ENCODE measurements around the gene TCOF1. TPM values are rescaled to one million over a fixed set of nuclear protein-coding genes. Genes with fewer than 3 reads are reported as not detected.

TCOF1 gene
- total and polyA plus RNA-seq, 2 of the 8 experiments (the other 6 are each of a cell fraction or from before 2014, with no cell fraction given) = 35.9 to 170 TPM

DNA sequence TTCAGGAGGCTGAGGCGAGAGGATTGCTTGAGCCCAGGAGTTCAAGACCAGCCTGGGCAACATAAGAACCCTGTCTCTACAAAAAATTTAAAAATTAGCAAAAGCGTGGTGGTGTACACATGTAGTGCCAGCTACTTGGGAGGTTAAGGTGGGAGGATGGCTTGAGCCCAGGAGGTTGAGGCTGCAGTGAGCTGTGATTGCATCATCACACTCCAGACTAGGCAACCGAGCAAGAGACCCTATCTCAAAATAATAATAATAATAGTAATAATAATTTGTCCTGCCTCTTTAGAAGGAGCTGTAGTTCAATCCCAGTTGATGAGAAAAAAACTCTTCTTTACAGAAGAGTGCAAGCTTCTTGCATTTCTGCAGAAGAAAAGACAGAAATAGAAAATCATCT, 65.3 kb downstream of the TCOF1 start:
- H4K5ac ChIP-seq (ENCODE audit: insufficient read length, low read depth, low read length) = no peak overlapping the region
- H3K4ac ChIP-seq (replicated peaks; ENCODE audit: insufficient read length, low read depth, low read length) = no peak overlapping the region
- no peak for DNase-seq (ENCODE audit: low read depth in 1 of 2, low spot score in 2 of 2)
- no peaks in the 10 kb centered on the region for H3K79me2 ChIP-seq (ENCODE audit: control insufficient read depth in 1 of 2, insufficient read depth in 2 of 2, low read length in 2 of 2)
- no peak overlapping the region for H3K14ac ChIP-seq (ENCODE audit: insufficient read length)
- no peak overlapping the region for H2BK15ac ChIP-seq (ENCODE audit: low read length)
- H3K27me3 ChIP-seq (replicated peaks in 1 of 4; ENCODE audit: control insufficient read depth in 3 of 4, extremely low read depth in 1 of 4, insufficient read depth in 3 of 4, low read length in 3 of 4) = no peaks in the 10 kb centered on the region; a peak in 1 of 7 replicates
- WGBS, 2 experiments (ENCODE audit: extremely low coverage in 1 of 2, insufficient coverage in 1 of 2, insufficient read length in 1 of 2, insufficient replicate concordance in 2 of 2, low coverage in 1 of 2, low lambda C conversion rate in 2 of 2, missing lambda C conversion rate in 1 of 2) = 91% methylated on average over 3 of the region's 3 CpGs; no CpG with 5 or more reads in 1 of the 2 experiments
- POLR2A ChIA-PET (ENCODE audit: partially characterized antibody) = interaction anchor here (1.1 to 3.7 kb wide), 6 partner anchors 10 to 24 kb away, joined by 3 to 16 read pairs (median 6); partner anchors contain the start of gene CD74
- no peak overlapping the region for H4K8ac ChIP-seq (ENCODE audit: extremely low read depth, insufficient read depth, low read length)
- no peak overlapping the region for H2AK5ac ChIP-seq (ENCODE audit: low read depth, low read length)
- no peak overlapping the region for H2BK20ac ChIP-seq (ENCODE audit: low read length)
- H3K18ac ChIP-seq (ENCODE audit: extremely low read depth, low read length) = no peak overlapping the region
- no peak overlapping the region for H2AFZ ChIP-seq (ENCODE audit: low read length)
- H3K23me2 ChIP-seq (ENCODE audit: low read depth, low read length) = no peaks in the 10 kb centered on the region
- H4K20me1 ChIP-seq (replicated peaks in 1 of 2; ENCODE audit: control insufficient read depth in 1 of 2, insufficient read depth in 2 of 2, low read length in 2 of 2) = no peaks in the 10 kb centered on the region
- no peak for FAIRE-seq
- peak; percentile 37; the same call in 1 of the 2 replicates for TF ChIP-seq CEBPB (IDR thresholded peaks at IDR 0.05; ENCODE audit: low read depth, low read length)
- TF ChIP-seq HDAC6 (IDR thresholded peaks at IDR 0.05; ENCODE audit: low read depth, low read length) = no peak
- TF ChIP-seq ASH2L (IDR thresholded peaks at IDR 0.05; ENCODE audit: low read length) = no peak
- TF ChIP-seq, protein P1, sequence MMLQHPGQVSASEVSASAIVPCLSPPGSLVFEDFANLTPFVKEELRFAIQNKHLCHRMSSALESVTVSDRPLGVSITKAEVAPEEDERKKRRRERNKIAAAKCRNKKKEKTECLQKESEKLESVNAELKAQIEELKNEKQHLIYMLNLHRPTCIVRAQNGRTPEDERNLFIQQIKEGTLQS (IDR thresholded peaks at IDR 0.05; ENCODE audit: insufficient read depth, low read depth, low read length) = no peak
- TF ChIP-seq, protein P2, sequence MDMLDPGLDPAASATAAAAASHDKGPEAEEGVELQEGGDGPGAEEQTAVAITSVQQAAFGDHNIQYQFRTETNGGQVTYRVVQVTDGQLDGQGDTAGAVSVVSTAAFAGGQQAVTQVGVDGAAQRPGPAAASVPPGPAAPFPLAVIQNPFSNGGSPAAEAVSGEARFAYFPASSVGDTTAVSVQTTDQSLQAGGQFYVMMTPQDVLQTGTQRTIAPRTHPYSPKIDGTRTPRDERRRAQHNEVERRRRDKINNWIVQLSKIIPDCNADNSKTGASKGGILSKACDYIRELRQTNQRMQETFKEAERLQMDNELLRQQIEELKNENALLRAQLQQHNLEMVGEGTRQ (IDR thresholded peaks at IDR 0.05; ENCODE audit: low read length) = no peak
- TF ChIP-seq GABPA (IDR thresholded peaks at IDR 0.05; ENCODE audit: borderline replicate concordance, insufficient read depth, low read length) = no peak
- H2BK12ac ChIP-seq (ENCODE audit: low read depth, low read length) = no peak overlapping the region
- CTCF ChIA-PET (ENCODE audit: partially characterized antibody) = interaction anchor here (0.9 to 8.2 kb wide), 5 partner anchors 11 to 91 kb away, joined by 3 to 77 read pairs (median 6); no protein-coding TSS in a partner anchor
- H4K91ac ChIP-seq (replicated peaks; ENCODE audit: insufficient read length, low read length) = no peak overlapping the region
- H3K4me3 ChIP-seq (ENCODE audit: extremely low read depth in 1 of 4, insufficient read depth in 2 of 4, low read depth in 3 of 4, low read length in 4 of 4) = no peak overlapping the region
- H3K9me3 ChIP-seq (ENCODE audit: insufficient read depth in 2 of 2, low read depth in 1 of 2, low read length in 1 of 2) = no peaks in the 10 kb centered on the region
- no peaks in the 10 kb centered on the region for H3K79me1 ChIP-seq (ENCODE audit: low read depth, low read length)
- H3K4me2 ChIP-seq (ENCODE audit: insufficient read depth in 1 of 2, low read depth in 2 of 2, low read length in 2 of 2) = no peak overlapping the region
- no peak overlapping the region for H2BK120ac ChIP-seq (replicated peaks; ENCODE audit: low read depth, low read length)
- no peaks in the 10 kb centered on the region for H3K36me3 ChIP-seq (ENCODE audit: control insufficient read depth in 2 of 4, insufficient read depth in 4 of 4, low read length in 3 of 4)
- no peak overlapping the region for H3K27ac ChIP-seq (ENCODE audit: low read depth, low read length)
- H3K23ac ChIP-seq (ENCODE audit: insufficient read length) = no peak overlapping the region
- no peaks in the 10 kb centered on the region for H3K4me1 ChIP-seq (replicated peaks in 1 of 4; ENCODE audit: control insufficient read depth in 3 of 4, insufficient read depth in 4 of 4, low read length in 3 of 4)
- H3K56ac ChIP-seq (replicated peaks; ENCODE audit: insufficient read length, low read depth, low read length) = no peak overlapping the region
- no peak overlapping the region for H2BK5ac ChIP-seq (ENCODE audit: low read depth, low read length)
- H3K9ac ChIP-seq (replicated peaks in 1 of 4; ENCODE audit: extremely low read depth in 1 of 4, low read depth in 3 of 4, low read length in 3 of 4) = no peak overlapping the region
